ENCODE data around the gene UMAD1.

The UMAD1 gene

DNA sequence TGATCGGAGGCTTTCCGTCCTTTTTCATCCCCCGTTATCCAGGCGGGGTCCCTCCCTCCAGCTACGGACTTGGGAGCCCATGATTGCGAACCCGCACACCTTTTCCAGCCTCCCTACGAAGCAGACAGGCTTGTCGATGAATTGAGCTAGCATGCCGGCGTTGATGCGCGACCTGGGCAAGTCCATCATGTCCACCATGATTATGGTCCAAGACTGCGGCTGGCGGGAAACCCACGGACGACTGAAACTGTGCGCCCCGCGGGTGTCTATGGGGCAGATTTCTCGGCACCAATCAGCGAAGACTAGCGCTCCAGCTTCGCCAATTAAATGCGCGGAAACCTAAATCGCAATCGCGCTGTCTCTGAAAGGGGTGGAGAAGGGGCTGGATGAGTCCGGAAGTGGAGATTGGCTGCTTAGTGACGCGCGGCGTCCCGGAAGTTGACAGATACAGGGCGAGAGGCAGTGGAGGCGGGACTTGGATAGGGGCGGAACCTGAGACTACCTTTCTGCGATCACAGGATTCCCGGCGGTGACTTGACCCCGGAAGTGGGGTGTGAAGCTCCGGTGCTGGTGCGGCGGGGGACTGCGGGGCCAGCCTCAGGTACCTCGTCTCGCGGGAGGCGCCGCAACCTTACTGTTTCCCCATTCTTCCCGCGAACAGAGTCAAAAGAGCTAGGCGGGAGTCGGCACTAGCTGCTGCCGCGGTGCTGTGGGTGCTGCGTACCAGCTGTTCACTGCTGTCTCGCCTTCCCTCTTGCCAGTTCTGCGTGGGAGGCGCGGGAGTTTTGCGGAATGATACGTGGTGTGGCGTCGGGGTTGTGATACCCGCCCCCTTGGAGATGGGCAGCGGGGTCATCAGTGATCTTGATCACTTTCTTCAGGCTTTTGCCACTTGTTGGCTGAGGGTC is at the start of gene UMAD1:
TSS of gene UMAD1 (plus strand) at position 532 of the 908 bp plus-strand sequence. CDS start 32,620 bp downstream, outside the sequence.
- DNase-seq, result peak; percentile 100

DNA sequence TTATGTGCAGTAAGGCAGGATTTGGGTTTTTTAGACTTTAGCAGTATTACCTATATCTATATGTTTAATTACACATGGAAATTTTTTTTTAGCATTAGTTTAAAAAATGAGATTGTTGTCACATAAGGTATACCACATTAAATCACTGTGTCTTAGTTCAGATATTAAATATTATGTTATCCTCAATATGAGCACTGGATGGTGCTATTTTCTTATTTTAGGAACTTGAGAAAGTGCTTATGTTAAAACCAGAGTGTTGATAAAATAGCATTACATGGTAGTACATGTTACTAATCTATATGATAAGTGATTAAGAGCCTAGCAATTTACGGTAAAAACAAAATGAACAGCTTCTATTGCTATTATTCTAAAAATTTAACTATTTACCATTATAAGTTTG is 45.1 kb upstream of the UMAD1 start:
- DNase-seq, result peak; percentile 80

DNA sequence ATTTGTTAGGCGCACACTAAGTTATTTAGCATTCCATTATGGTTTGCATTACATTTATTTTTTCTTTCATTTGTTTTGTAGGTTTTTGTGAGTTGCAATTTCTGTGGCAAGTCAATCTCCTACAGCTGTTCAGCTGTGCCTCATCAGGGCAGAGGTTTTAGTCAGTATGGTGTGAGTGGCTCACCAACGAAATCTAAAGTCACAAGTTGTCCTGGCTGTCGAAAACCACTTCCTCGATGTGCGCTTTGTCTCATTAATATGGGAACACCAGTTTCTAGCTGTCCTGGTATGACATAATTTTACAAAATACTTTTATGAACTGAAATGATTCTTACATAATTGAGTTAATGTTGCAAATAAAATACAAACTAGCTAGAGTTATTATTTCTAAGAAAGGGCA is 44.4 kb upstream of the UMAD1 start:
- peak; percentile 75 for DNase-seq

DNA sequence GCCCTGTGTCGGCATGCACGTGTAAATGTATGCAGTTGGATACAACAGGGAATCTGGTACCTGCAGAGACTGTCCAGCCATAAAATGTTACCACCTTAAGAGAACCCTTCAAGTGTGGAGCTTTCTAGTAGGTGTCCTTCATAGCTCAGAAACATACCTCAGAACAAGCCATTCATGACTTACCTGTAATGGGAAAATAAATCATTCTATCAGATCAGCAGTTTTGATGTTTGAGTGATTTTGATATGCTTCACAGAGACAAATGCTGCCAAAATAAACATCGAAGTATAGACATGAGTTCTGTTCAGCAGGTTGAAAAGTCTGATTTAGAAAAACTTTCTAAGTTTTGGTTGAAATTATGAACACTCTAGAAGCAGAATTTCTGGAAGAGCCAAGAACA is 33.5 kb upstream of the UMAD1 start:
- DNase-seq, result no peak

DNA sequence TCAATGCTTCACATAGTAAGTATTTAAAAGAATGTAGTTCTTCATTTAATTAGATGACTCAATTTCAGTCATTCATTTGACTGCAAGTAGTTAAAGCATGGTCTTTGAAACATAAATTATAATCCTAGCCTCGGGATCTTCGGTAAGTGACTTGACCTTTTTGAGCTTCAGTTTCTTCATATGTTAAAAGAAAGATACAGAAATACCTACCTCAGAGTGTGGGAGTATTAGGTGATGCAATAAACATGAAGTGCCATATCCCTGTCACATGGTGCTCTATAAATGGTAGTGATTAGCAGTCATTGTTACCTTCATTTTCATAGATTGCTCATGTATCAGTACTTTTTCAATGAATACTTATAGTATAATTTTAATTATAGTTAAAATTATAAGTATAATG is 31.2 kb upstream of the UMAD1 start:
- DNase-seq, result no peak

DNA sequence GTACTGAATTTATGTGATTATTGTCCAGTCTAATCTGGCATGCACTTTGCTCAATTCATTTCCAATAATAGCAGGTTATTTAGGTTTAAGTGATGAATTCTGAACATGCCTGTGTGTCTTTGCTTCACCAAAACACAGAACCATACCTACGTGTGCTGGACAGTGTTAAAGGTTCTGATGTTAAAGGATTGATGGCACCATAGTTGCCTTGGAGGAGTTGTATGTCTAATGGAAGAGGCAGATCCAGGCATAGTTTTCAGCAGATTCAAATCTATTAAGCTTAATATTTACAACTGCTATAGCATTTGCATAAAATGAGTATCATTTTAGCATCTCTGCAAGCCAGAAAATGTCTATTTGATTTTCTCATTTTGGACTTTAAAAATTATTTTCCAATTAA is 28.0 kb upstream of the UMAD1 start:
- no peak for DNase-seq

DNA sequence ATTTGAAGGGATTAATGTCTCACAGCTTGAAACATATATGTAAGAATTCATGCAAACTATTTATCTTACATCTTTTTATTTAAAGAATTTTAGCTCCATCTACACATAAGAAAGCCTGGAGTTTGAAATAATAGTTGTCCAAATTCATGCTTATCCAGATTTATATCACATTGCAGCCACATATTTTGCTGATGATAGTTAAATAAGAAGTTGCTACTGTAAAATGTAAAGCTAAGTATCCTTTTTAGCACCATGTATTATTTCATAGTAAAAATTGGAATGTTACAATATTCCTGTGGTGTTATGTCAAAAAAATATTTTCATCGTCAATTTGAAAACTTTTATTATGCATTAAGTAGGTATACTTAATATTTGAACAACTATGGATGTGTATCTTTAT is 27.3 kb upstream of the UMAD1 start:
- no peak for DNase-seq

DNA sequence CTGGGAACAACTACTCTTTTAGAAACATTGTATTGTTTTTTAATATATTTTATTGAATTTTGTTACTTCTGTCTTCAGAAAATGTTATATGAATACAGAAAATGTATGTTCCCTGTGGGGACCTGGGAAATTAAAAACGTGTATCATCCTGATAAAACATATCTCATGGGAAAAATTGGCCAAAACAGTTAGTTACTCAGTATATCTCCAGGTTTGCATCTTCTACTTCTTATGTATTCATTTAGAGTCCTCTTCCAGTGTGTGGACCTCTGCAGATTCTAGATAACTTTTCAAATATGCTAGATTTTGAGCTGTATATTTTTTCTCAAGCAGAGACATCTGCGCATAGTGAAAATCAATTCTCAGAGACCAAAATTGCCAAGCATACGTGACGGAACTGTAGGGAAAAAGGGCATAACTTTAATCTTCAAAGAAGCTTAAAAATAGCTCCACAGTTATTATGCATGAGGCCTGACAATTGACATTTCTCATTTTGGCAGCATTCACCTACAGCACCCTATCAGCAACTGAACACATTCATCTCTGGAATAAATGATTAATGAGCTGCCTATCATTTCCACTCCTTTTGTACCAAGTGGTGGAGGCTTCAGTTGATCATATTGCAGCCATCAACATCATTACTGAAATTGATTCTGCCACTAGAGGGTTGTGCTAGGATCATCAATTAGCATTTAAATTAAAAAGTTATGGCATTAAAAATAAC is 26.4 kb upstream of the UMAD1 start:
- DNase-seq, result peak; percentile 24

DNA sequence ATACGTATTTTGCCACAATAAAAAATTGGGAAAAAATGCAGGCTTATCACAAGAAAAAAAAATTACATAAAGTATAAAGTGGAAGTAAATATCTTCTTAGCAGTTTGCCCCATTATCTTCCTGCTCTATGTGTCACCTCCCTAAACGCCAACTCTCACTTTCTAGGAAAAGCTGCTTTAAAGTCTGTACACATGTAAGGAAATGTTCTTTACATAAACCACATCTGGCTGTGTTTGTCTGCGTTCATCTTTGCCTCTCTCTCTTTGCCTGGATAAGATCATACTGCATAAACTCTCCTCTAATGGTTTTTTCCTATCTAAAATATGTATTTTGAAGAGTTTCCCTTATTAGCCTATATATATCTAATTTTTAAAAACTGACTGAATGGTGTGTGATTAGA is 23.0 kb upstream of the UMAD1 start:
- DNase-seq, result peak; percentile 23

DNA sequence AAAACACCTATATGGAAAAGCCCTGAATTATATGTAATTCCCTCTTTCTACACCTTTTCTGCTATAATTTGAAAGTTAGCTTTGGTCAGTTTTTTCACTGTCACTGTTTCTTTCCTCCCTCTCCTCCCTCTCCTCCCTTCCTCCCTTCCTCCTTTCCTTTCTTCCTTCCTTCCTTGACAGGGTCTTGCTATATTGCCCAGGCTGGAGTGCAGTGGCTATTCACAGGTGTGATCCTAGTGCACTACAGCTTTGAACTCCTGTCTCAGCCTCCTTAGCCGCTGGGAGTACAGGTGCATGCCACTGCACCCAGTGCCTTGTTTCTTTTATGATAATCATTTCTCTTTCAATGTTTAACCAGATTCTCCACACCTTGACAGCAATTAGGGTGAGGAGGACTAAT is 22.1 kb upstream of the UMAD1 start:
- DNase-seq, result no peak

DNA sequence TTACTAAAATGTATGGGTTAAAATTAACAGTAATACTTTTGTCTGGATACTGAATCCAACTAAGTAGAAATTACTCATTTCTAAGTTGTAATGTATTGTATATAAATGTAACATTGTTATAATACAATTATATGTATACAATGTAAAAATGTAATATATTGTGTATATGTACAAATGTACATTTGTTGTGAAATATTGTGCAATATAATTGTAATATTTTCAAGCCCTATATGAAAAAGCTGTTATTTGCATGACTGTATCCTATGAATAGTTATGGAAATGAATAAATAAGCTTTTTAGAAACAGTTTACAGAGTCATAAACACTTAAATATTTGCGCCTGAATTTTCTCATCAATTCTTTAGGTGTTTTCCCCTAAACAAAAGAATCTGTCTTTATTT is 20.3 kb upstream of the UMAD1 start:
- DNase-seq, result no peak

DNA sequence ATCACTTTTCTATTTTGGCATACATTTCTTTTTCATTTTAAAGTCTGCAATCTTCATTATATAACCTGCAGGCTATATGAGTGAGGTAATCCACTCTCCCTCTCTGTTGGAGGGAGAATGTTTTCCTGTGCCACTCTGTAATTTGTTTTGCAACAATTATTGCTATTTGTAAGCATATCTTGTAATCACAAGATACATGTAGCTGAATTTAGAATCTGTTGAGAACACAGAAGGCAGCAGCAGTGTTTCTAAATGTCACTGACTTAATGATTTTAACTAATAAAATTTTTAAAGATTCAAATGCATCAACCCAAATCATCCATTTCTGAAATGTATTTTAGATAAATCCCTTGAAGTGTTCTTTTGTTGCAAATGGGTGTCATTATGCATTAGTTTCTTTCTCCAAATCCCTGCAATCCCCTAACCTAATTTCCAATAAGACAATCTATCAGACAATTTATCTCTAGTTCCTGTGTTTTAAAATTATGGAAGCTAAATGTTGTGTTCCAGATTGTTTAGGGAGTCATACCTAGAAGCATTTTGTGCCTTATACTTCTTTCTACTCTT is 19.8 kb upstream of the UMAD1 start:
- no peak for DNase-seq

DNA sequence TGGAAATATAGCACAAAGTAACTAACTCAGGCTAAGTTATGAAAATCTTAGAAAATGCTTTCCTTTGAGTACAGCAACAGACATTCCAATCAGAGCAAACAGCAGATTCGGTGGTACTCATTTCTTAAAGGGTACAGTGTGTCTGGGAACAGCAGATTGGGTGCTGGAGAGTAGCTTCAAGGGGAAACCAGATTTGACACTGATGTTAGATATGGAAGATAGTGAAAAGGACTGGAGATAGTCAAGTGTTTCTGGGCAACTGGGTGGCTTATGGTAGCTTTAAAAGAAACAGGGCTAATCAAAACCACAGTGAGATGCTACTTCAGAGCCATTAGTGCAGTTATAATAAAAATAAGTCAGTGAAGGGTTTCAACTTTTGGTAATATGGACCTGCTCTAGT is 12.1 kb upstream of the UMAD1 start:
- no peak for DNase-seq

DNA sequence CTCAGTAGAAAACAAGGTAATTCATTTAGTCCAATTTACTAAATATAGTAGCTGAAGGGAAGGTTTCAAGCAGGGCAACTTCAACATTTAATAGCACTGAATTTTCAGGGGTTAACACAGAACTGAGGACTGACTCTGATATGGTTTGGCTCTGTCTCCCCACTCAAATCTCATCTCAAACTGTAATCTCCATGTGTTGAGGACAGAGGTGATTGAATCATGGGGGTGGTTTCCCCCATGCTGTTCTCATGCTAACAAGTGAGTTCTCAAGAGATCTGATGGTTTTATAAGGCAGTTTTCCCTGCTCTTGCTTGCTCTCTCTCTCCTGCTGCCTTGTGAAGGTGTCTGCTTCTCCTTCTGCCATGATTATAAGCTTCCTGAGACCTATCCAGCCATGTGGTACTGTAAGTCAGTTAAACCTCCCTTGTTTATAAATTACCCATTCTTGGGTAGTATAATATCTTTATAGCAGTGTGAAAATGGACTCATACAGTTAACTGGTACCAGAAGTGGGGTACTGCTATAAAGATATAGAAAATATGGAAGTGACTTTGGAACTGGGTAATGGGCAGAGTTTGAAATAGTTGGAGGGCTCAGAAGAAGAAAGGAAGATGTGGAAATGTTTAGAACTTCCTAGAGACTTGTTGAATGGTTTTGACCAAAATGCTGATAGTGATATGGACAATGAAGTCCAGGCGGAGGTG is 9.8 kb upstream of the UMAD1 start:
- DNase-seq, result no peak

DNA sequence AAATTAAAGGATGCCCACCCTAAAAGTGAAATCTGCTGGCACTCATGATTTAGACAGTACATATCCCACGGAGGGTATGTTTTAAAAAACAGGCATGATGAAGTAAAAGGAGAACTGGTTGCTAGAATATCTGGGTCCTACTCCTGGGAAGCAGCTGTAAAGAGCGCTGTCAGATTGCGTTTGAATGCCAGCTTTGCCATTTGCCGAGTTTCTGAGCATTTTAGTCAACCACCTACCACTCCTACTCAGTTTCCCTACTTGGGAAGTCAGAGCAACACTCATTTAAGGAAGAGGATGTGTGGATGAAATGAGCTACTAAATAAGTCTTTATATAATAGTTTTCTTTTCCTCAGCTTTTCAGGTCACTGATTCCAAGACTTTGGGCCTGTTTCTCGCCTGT is 1.1 kb upstream of the UMAD1 start:
- DNase-seq, result no peak

DNA sequence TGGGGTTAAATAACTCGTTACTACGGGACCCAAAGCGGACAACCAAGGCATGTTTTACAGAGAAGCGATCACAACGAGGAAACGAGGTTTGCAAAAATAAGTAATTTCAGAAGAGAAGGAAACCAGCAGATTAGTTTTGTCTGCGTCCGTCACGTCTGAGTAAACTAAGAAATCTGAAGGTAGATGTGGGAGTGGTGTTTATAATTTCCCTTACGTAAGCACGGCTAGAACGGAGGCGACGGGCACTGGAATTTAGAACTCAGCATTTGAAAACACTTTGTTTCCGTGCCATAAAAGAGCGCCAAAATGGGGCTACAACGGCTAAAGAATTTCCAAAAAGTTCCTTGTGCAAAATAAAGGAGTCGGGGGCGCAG is 718 bp upstream of the UMAD1 start:
- DNase-seq, result peak; percentile 61

DNA sequence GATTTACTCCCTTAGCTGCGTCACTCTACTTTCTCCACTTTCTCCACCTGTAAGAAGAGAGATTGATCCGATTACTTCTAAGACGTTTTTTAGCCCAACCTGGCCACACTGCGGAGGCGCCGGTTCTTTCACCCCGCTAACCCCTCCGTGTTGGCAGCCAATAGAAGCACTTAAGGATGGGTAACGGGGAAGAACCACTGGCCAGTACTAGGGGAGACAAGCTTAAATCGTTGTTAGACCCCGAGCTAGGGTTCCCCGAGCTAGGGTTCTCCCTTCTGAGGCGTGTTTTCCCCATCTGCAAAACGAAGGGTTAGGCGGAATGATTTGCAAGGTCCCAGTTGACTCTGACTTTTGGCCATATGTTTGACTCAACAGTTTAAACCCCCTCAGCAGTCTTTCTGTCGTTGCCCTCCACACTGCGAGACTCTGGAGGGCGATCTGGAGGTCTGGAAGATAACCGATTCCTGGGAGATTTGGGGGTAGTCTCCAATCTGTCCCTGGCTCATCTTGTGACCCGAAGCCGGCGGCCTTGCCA is 644 bp downstream of the UMAD1 start:
- DNase-seq, result no peak

DNA sequence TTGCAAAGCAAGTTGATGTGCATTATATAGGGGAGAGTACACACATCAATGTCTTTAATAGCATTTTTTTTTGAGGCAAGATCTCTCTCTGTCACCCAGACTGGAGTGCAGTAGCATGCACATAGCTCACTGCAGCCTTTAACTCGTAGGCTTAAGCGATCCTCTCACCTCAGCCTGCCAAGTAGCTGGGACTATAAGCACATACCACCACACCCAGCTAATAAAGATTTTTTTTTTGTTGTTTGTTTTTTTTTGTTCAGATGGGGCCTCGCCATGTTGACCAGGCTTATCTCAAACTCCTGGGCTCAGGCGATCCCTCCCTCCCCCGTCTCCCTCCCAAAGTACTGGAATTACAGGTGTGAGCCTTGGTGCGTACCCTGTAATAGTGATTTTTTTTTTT is 1.5 kb downstream of the UMAD1 start:
- DNase-seq, result peak; percentile 17

DNA sequence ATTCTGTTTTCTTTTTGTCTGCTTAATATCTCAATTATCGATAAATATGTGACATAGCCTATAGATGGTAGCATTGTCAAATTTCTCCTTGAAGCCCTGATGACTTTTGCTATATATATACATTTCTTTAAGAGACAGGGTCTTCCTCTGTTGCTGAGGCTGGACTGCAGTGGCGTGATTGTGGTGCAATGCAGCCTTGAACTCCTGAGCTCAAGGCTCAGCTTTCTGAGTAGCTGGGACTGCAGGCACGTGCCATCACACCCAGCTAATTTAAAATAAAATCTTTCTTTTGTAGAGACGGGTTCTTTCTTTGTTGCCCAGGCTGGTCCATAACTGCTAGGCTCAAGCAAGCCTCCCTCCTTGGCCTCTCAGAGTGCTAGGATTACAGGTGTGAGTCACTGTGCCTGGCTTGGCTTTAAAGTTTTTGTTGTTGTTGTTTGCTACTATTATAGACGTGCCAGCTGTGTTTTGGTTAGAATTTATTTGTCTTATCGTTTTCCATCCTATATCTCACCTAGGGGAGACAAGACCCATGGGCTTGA is 7.0 kb downstream of the UMAD1 start:
- DNase-seq, result no peak

DNA sequence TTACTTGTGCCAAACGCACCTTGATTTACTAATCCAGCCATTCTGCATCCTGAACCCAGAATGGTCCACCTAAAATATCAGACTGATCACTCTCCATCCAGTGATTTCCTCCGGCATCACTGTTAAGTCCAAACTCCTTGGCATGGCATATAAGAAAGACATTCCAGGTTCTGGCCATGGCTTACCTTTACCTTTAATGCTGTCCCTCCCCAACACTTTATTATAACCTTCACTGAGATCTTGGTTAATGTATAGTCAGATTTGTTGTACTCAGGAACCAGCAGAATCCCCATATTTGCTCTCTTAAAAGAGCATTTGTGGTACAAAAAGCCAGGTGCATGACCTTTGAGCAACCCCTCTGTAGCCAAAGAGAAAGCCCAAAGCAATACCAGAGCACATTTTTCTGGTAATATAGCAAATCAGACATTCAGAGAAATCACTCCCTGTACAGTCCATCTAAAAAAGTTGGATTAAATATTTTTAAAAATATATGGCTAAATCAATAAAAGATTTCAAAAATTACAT is 10.2 kb downstream of the UMAD1 start:
- DNase-seq, result no peak

DNA sequence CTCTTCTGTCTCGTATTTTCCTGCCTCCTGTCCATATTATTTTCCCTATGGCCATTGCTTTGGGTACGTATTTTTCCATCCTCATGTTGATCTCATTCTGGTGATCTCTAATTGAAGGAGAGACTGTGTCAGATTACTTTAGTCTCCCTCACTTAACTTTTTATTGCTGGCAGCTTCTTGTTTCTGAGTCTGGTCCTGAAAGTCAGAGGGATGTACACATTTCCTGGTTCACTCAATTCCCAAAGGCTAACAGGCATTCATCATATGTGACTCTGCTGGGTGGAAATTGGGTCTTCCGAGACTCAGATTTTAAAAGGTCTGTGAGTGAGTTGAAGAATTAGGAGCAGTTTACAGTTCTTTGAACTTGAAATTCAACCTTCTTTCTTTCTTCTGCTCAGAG is 10.9 kb downstream of the UMAD1 start:
- no peak for DNase-seq

DNA sequence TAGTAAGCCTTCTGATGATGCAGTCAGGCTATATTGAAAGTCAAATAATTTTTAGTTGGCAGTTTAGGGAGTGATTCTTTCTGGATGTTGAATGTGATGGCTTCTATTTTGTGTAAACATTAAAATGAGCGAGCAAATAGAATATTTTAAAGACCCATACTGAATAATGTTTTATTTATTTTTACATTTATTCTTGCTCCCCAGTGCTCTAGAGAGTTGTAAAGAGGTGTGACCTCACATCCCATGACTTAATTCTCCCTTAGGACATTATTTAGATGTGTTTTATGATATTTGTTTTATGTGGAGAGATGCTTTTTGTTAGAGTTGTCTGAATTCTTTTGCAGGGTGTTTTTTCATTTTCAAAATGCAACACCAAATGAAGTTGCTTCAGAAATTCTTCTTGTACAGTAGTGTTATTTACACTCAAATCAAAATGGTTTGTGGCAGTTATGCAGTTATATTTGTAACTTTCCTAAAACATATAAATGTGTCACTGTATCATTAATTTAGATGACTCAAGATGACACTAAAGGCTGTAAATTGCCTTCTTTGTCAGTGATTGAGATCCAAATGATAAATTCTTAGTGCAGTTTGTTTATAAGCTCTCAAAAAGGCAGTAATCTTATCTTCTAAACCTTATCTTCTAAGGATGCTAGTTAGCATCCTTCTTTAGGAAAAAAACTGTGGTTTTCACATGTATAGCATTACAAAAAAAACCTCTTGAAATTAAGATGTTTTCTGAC is 12.4 kb downstream of the UMAD1 start:
- DNase-seq, result no peak

Data from hematopoietic multipotent progenitor cell treated with erythropoietin and hydrocortisone succinate and interleukin-3 and kit ligand, for 4 days (in vitro differentiated cells).